HEK293 (cell line): ENCODE data around the gene TCEANC2.

ENCODE experiments used
- CTCF ChIA-PET: fragments of 350-600 bp; formaldehyde crosslinking; extraction: SDS; loops from one replicate; lab custom pipeline; 2021; ENCODE audit warnings: antibody characterized with exemption; lab: Yijun Ruan, JAX
- POLR2A ChIA-PET: fragments of 300-600 bp; formaldehyde crosslinking; extraction: SDS; loops from one replicate; lab custom pipeline; 2020; ENCODE audit warnings: antibody characterized with exemption, inconsistent platforms; lab: Yijun Ruan, JAX
- H3K27ac ChIP-seq: fragments of 200-500 bp; sonication (Bioruptor generic); 2 replicates; pipeline ENCODE4 v1.5.1; 2014; ENCODE audit warnings: low read depth, low read length, control low read depth, inconsistent platforms; ENCODE audit errors: extremely low read depth
- H3K36me3 ChIP-seq, 2 experiments: fragments of 200-500 bp in 1 of 2; sonication (Bioruptor generic) in 1 of 2; 1 replicate in 1 of 2; 2 replicates in 1 of 2; pipeline ENCODE4 v1.5.1; 2014 to 2017; ENCODE audit warnings: inconsistent platforms in 2 of 2, low read length in 2 of 2; ENCODE audit not compliant: control insufficient read depth in 2 of 2, insufficient read depth in 1 of 2
- H3K4me1 ChIP-seq: fragments of 200-500 bp; sonication (Bioruptor generic); 2 replicates; pipeline ENCODE4 v1.5.1; 2014; ENCODE audit warnings: mild to moderate bottlenecking, low read length, inconsistent platforms; ENCODE audit not compliant: control insufficient read depth, insufficient read depth
- H3K4me3 ChIP-seq: 2 replicates; pipeline ENCODE4 v1.5.1; 2011; ENCODE audit warnings: low read depth, mild to moderate bottlenecking, control low read depth, low read length, moderate library complexity
- H3K9me3 ChIP-seq: fragments of 200-500 bp; sonication (Bioruptor generic); 2 replicates; pipeline ENCODE4 v1.5.1; 2014; ENCODE audit warnings: low read depth, low read length, inconsistent platforms; ENCODE audit not compliant: control insufficient read depth, insufficient read depth
- KLF16 ChIP-seq: fragments of 450-650 bp; formaldehyde crosslinking; IDR thresholded peaks from 2 replicates; pipeline ENCODE4 v1.5.1; 2017; ENCODE audit warnings: missing biosample characterization, missing genetic modification characterization
- KLF9 ChIP-seq: fragments of 450-650 bp; formaldehyde crosslinking; IDR thresholded peaks from 2 replicates; pipeline ENCODE4 v1.5.1; 2016; ENCODE audit warnings: missing biosample characterization, missing genetic modification characterization, low read depth
- ZBTB8A ChIP-seq: fragments of 450-650 bp; formaldehyde crosslinking; IDR thresholded peaks from 2 replicates; pipeline ENCODE4 v1.5.1; 2016; ENCODE audit warnings: missing biosample characterization, missing genetic modification characterization
- ZFP69B ChIP-seq: fragments of 450-650 bp; formaldehyde crosslinking; IDR thresholded peaks from 2 replicates; pipeline ENCODE4 v1.5.1; 2016; ENCODE audit warnings: missing biosample characterization, missing genetic modification characterization
- ZNF140 ChIP-seq: fragments of 450-650 bp; formaldehyde crosslinking; IDR thresholded peaks from 2 replicates; pipeline ENCODE4 v1.5.1; 2016; ENCODE audit warnings: missing biosample characterization, missing genetic modification characterization
- ZNF302 ChIP-seq: fragments of 450-650 bp; formaldehyde crosslinking; IDR thresholded peaks from 2 replicates; pipeline ENCODE4 v1.5.1; 2016; ENCODE audit warnings: missing biosample characterization, missing genetic modification characterization, low read depth
- ZNF426 ChIP-seq: fragments of 450-650 bp; formaldehyde crosslinking; IDR thresholded peaks from 2 replicates; pipeline ENCODE4 v1.5.1; 2017; ENCODE audit warnings: missing biosample characterization, missing genetic modification characterization, mild to moderate bottlenecking, inconsistent platforms, moderate library complexity
- ZNF529 ChIP-seq: fragments of 450-650 bp; formaldehyde crosslinking; IDR thresholded peaks from 2 replicates; pipeline ENCODE4 v1.5.1; 2017; ENCODE audit warnings: missing genetic modification characterization, missing biosample characterization; ENCODE audit not compliant: insufficient replicate concordance
- ZNF658 ChIP-seq: fragments of 450-650 bp; formaldehyde crosslinking; IDR thresholded peaks from 2 replicates; pipeline ENCODE4; 2016; ENCODE audit warnings: missing biosample characterization, missing genetic modification characterization
- ZNF664 ChIP-seq: fragments of 450-650 bp; formaldehyde crosslinking; IDR thresholded peaks from 2 replicates; pipeline ENCODE4 v1.5.1; 2016; ENCODE audit warnings: missing biosample characterization, missing genetic modification characterization
- ZSCAN30 ChIP-seq: fragments of 450-650 bp; IDR thresholded peaks from 2 replicates; pipeline ENCODE4 v1.5.1; 2018; ENCODE audit warnings: missing biosample characterization, mild to moderate bottlenecking, missing genetic modification characterization, moderate library complexity
- TF ChIP-seq, protein P1 (sequence below): fragments of 450-650 bp; formaldehyde crosslinking; IDR thresholded peaks from 2 replicates; pipeline ENCODE4 v1.5.1; 2017; ENCODE audit warnings: missing biosample characterization, missing genetic modification characterization
- TF ChIP-seq, protein P2 (sequence below): fragments of 450-650 bp; formaldehyde crosslinking; IDR thresholded peaks from 2 replicates; pipeline ENCODE4 v1.5.1; 2016; ENCODE audit warnings: missing biosample characterization, missing genetic modification characterization, borderline replicate concordance
- TF ChIP-seq, protein P3 (sequence below): fragments of 450-650 bp; formaldehyde crosslinking; IDR thresholded peaks from 2 replicates; pipeline ENCODE4 v1.5.1; 2016; ENCODE audit warnings: missing biosample characterization, missing genetic modification characterization, low read depth
- TF ChIP-seq, protein P4 (sequence below): fragments of 450-650 bp; formaldehyde crosslinking; IDR thresholded peaks from 2 replicates; pipeline ENCODE4 v1.5.1; 2016; ENCODE audit warnings: missing biosample characterization, missing genetic modification characterization

TCEANC2 gene

DNA sequence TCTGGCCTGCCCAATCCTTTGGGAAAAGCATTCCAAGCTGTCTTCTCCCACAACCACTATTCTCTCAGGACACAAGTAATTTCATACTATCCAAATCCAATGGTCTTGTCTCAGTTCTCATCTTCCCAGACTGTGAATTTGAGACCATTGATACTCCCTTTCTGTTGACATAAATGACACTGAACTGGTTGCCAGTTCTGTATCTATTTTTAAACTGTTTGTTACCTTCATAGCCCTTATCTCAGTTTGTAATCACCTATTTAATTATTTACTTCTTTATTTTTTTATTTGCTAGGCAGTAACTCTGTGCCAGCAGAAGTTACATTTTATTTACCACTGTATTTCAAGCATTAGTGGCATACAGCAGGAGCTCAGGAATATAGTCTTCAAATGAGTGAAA is 24.0 kb downstream of the TCEANC2 start:
- H3K4me1 ChIP-seq = no peaks in the 10 kb centered on the region
- peaks cover 0 to 5% of the 10 kb centered on the region in 2 experiments; a peak in 2 of 3 replicates for H3K36me3 ChIP-seq
- TF ChIP-seq ZSCAN30 (no peak), ZBTB8A (no peak), ZNF658 (tag by site-specific recombination) (no peak), KLF16 (tag by site-specific recombination) (no peak), KLF9 (tag by site-specific recombination) (no peak), ZNF664 (tag by site-specific recombination) (no peak), ZNF529 (tag by site-specific recombination) (no peak)
- TF ChIP-seq, protein P1, sequence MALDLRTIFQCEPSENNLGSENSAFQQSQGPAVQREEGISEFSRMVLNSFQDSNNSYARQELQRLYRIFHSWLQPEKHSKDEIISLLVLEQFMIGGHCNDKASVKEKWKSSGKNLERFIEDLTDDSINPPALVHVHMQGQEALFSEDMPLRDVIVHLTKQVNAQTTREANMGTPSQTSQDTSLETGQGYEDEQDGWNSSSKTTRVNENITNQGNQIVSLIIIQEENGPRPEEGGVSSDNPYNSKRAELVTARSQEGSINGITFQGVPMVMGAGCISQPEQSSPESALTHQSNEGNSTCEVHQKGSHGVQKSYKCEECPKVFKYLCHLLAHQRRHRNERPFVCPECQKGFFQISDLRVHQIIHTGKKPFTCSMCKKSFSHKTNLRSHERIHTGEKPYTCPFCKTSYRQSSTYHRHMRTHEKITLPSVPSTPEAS (tag by site-specific recombination) = no peak
- TF ChIP-seq, protein P2, sequence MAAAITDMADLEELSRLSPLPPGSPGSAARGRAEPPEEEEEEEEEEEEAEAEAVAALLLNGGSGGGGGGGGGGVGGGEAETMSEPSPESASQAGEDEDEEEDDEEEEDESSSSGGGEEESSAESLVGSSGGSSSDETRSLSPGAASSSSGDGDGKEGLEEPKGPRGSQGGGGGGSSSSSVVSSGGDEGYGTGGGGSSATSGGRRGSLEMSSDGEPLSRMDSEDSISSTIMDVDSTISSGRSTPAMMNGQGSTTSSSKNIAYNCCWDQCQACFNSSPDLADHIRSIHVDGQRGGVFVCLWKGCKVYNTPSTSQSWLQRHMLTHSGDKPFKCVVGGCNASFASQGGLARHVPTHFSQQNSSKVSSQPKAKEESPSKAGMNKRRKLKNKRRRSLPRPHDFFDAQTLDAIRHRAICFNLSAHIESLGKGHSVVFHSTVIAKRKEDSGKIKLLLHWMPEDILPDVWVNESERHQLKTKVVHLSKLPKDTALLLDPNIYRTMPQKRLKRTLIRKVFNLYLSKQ (tag by site-specific recombination) = no peak
- TF ChIP-seq, protein P3, sequence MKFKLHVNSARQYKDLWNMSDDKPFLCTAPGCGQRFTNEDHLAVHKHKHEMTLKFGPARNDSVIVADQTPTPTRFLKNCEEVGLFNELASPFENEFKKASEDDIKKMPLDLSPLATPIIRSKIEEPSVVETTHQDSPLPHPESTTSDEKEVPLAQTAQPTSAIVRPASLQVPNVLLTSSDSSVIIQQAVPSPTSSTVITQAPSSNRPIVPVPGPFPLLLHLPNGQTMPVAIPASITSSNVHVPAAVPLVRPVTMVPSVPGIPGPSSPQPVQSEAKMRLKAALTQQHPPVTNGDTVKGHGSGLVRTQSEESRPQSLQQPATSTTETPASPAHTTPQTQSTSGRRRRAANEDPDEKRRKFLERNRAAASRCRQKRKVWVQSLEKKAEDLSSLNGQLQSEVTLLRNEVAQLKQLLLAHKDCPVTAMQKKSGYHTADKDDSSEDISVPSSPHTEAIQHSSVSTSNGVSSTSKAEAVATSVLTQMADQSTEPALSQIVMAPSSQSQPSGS = no peak
- no peak overlapping the region for H3K27ac ChIP-seq
- CTCF ChIA-PET = interaction anchor here (0.5 to 1.1 kb wide), 4 partner anchors 23 to 597 kb away, joined by 3 to 4 read pairs (median 3); partner anchors contain the start of gene TCEANC2
- H3K4me3 ChIP-seq = no peak overlapping the region
- POLR2A ChIA-PET = no interaction called here
- no peaks in the 10 kb centered on the region for H3K9me3 ChIP-seq

DNA sequence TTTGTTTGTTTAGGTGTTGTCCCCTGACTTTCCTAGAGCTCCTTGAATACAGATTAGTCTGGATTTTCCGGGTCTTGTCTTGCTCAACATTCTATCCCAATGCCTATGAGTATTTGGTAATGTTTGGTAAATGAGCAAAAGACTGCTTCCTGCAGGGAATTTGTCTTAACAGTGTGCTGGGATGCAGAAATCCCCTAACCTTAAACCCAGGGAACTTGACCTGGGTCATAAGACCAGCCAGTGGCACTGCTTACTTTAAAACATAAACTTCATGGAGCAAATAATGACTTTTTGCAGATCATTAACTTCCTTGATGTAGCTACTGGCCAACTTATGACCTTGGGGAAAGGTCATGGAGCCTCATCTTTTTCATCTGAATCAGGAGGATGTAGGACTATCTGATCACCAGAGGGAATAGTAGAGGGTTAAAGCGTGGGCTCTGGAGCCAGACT is 27.2 kb downstream of the TCEANC2 start:
- Histone ChIP-seq H3K9me3 (no peaks in the 10 kb centered on the region), H3K27ac (no peak overlapping the region), H3K36me3 (no peaks in the 10 kb centered on the region; a peak in 1 of 3 replicates), H3K4me3 (no peak overlapping the region)
- CTCF ChIA-PET = interaction anchor here (0.6 to 3.3 kb wide), 10 partner anchors 9 to 220 kb away, joined by 3 to 21 read pairs (median 5); no protein-coding TSS in a partner anchor
- POLR2A ChIA-PET = no interaction called here
- TF ChIP-seq ZNF302 (no peak), ZFP69B (tag by site-specific recombination) (no peak), ZNF426 (no peak), ZNF140 (tag by site-specific recombination) (no peak)
- TF ChIP-seq, protein P4, sequence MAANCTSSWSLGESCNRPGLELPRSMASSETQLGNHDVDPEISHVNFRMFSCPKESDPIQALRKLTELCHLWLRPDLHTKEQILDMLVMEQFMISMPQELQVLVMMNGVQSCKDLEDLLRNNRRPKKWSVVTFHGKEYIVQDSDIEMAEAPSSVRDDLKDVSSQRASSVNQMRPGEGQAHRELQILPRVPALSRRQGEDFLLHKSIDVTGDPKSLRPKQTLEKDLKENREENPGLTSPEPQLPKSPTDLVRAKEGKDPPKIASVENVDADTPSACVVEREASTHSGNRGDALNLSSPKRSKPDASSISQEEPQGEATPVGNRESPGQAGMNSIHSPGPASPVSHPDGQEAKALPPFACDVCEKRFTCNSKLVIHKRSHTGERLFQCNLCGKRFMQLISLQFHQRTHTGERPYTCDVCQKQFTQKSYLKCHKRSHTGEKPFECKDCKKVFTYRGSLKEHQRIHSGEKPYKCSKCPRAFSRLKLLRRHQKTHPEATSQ (tag by site-specific recombination) = no peak
- TF ChIP-seq, protein P3 = no peak
- TF ChIP-seq, all 188 proteins: peak for 0
- H3K4me1 ChIP-seq = no peaks in the 10 kb centered on the region
